Measurements from ENCODE around the gene EXOC1.

DNA sequence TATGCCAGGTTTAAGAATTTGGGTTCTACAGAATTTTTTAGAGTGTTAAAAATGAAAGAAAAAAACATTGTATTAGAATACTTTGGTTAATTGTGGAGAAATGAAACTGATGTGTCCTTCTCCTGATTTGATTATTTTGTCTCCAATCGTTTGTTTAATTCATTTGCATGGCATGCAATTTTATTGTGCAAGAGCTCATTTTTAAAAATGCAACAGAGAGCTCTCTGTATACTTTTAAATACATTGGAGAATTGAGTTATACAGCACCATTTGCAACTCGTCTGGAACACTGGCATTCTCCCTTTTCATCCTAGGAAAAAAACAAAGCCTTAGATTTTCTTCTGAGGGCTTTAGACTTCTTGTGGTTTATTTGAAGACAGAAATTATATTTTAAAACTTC is 33.2 kb upstream of the EXOC1 start:
- TF ChIP-seq CEBPB (IDR thresholded peaks at IDR 0.05) (no peak), EP300 (IDR thresholded peaks at IDR 0.05; ENCODE audit: borderline replicate concordance) (no peak), FOXM1 (IDR thresholded peaks at IDR 0.05; ENCODE audit: borderline replicate concordance, low read depth) (no peak), EGR1 (IDR thresholded peaks at IDR 0.05) (no peak), YY1 (IDR thresholded peaks at IDR 0.05; ENCODE audit: low read depth) (no peak), NFIC (IDR thresholded peaks at IDR 0.05) (no peak)
